ENCODE measurements around the gene SLC4A4.
A peak's percentile ranks its signal among the peaks of the same experiment; 100 is the strongest.

Gene SLC4A4

GRCh38 chr4:71338846-71339593 lies at the start of gene SLC4A4:
Gene SLC4A4, plus strand, starts transcription at chr4:71339020.
- DNase-seq, result peak; percentile 14

- DNase-seq, result no peak
Observed at GRCh38 chr4:71290074-71290473, 48.7 kb upstream of the SLC4A4 start.

DNA sequence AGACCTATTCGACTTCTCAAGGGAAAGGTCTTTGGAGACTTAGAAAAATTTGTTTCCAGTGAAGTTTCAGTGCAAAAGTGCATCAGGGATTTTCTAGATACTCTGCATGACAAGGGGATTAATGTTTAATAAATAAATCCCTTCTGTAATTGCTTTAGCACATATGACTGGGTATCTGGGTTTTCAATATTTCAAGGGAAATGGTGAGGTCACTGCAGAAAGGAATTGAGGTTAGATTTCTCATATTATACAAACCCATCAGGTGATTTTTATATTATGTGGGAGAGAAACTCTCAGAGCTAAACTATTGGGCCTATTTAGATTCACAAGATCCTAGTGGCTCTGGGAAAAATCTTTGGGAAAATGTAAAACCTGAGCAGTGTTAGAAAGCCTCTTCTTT lies 48.3 kb upstream of the SLC4A4 start:
- DNase-seq, result no peak

- DNase-seq, result no peak
Observed at GRCh38 chr4:71292228-71292627, 46.6 kb upstream of the SLC4A4 start.

GRCh38 chr4:71293705-71294104 lies 45.1 kb upstream of the SLC4A4 start:
- DNase-seq, result peak; percentile 29

GRCh38 chr4:71294301-71294700 lies 44.5 kb upstream of the SLC4A4 start:
- no peak for DNase-seq

DNA sequence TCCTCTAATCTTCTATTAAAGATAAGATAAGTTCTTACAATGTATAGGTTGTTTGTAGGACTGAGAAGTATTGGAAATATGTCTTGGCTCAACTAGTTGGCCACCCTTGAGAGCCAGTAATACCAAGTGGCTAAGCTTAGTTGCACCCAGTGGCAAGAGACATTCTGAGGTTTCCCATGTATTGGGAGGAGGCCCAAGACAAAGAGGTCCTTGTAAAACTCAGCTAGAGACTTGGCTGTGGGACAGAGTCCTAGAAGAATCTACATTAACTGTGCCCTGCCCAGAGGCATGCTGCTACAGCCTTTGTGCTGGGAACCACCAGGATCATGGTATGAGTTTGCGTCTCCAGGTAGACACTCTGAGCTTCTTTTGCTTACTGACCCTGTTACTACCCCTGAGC lies 41.9 kb upstream of the SLC4A4 start:
- no peak for DNase-seq

DNA sequence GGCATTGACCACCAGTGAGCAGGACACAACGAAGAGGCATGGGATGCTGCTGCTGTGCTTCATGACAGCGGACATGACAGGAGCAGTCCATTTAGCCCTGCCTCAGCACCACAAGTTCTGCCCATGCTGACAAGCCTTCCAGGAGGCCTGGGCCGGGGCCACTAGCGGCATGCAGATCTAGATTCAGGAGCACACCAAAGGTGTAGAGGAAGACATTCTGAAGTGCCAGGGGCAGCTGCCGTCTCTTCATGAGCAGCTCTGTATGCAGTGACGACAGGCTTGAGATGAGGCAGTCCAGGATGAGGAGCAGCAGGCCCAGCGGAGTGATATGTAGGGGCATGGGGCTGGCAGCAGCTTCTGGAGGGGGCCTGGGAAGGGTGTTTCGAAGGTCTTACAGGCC lies 38.5 kb upstream of the SLC4A4 start:
- DNase-seq, result no peak

- no peak for DNase-seq
Observed at GRCh38 chr4:71300964-71301363, 37.9 kb upstream of the SLC4A4 start.

DNA sequence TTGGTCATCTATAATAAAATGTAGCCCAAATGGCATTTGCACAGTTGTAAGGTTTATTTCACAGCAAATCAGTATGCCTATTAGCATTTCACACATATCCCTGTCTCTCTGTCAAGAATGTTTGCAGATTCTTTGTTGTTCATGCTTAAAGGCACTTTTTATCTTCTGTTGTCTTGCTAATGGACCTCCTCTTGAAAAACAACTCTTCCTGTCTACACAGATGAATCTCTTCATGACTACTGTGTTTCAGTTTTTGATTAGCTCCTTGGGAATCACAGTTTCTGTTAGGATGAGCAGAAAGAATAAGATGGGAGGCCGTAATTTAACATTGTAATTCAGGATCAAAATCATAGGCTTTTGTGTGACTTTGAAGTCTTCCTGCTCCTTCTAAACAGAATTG lies 35.5 kb upstream of the SLC4A4 start:
- DNase-seq, result no peak

- DNase-seq, result no peak
Observed at GRCh38 chr4:71303850-71304249, 35.0 kb upstream of the SLC4A4 start.

GRCh38 chr4:71304289-71304850 lies 34.5 kb upstream of the SLC4A4 start:
- DNase-seq, result no peak

- no peak for DNase-seq
Observed at GRCh38 chr4:71307729-71308128, 31.1 kb upstream of the SLC4A4 start.

DNA sequence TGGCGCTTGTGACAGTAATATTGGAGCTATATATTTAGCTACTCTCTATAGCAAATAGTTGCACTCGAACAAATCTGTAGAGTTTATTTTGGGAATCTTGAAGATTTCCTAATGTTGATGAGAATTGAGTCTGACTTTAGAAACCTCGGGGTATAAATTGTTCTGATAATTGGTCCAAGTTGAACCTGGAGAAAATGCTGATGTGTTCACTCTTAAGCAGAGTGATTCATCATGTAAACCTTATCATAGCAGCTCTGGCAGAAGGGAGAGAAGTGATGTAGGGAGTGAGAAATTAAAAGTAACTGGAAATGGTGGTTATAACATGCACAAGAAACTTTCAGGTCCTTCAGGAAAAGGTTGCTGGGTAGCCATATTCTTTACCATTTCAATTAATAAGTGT lies 16.4 kb upstream of the SLC4A4 start:
- DNase-seq, result no peak

DNA sequence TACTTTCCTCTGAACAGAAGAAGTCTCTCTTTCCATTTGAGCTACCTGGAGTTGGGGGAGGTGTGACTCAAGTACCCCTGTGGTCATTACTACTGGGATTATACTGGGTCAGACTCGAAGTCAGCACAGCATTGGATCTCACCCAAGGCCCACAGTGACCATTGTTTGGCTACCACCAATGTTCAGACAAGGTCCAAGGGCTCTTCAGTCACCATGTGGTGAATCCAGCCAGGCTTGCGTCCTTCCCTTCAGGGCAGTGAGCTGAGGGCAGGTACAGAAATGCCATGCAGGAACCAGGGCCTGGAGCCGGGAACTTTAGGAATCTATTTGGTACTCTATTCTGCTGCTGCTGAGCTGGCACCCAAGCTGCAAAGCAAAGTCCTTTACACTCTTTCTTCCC lies 5.5 kb upstream of the SLC4A4 start:
- no peak for DNase-seq

GRCh38 chr4:71333960-71334359 lies 4.9 kb upstream of the SLC4A4 start:
- DNase-seq, result no peak

- no peak for DNase-seq
Observed at GRCh38 chr4:71334465-71334882, 4.3 kb upstream of the SLC4A4 start.

GRCh38 chr4:71343670-71344466 lies 5.0 kb downstream of the SLC4A4 start:
- DNase-seq, result no peak

DNA sequence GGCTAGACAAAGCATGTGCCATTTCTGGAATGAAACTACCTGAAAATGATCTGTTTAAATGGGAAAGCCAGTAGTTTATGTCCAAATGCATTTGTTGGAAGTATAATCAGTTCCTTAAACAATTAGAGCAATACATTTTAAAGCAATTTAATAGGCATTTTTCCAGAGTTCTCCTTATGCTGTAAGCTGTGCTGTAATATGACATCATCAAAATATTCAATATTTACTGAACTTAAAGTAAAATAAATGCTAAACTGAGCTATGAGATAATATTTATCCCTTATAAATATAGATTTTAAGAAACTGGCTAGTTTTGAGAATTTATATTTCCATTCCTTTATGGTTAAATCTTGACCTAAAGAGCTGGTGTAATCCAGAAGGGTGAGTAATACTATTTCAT lies 7.9 kb downstream of the SLC4A4 start:
- DNase-seq, result no peak

- no peak for DNase-seq
Observed at GRCh38 chr4:71348586-71348985, 9.8 kb downstream of the SLC4A4 start.

GRCh38 chr4:71355045-71355444 lies 16.2 kb downstream of the SLC4A4 start:
- no peak for DNase-seq

GRCh38 chr4:71355971-71356370 lies 17.2 kb downstream of the SLC4A4 start:
- no peak for DNase-seq

DNA sequence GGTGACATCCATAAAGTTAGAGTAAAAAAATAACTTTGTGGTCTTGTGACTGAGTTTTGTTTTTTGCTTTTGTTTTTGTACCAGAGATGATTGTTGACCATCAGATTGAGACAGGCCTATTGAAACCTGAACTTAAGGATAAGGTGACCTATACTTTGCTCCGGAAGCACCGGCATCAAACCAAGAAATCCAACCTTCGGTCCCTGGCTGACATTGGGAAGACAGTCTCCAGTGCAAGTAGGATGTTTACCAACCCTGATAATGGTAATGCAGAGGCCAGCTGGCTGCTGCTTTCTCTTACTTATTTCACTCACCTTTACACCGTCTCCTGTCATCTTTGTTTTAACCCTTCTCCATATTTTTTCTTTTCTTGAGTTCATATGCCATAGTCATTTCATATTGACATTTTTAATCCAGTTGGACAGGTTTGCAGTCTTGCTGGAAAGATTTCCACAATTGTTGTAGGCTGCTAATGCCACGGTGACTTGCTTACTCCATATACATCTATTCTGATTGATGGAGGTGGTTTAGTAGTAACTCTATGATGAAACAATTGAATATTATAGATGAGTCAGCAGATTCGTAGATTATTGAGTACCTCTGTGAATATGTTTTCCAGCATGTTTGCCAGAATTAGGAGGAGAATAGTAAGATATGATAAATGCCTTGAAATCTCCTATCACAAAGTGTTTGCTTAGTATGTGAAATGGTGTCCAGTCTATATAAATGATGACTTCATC lies 18.3 kb downstream of the SLC4A4 start:
- DNase-seq, result no peak

Measured in suppressor macrophage treated with lipopolysaccharide for 4 hours (primary cell).